Measurements from ENCODE around the gene SORBS1.

The SORBS1 gene

DNA sequence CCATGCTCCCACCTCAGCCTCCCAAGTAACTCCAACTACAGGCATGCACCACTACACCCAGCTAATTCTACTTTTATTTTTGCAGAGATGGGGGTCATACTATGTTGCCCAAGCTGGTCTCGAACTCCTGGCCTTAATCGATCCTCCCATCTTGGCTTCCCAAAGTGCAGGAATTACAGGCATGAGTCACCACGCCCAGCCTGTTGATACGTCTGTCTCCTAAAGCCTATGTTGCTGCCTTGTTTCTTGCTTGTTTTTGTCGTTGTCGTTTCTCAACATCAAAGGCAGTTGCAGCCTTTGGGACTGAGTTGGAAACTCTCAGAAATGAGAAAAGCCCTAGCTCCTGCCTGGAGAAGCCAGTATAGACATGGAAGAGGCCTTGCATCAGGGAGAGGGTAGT, 49.9 kb downstream of the SORBS1 start:
- DNase-seq = no peak

GRCh38 chr10:95509251-95509650, 51.9 kb downstream of the SORBS1 start:
- no peak for DNase-seq

DNA sequence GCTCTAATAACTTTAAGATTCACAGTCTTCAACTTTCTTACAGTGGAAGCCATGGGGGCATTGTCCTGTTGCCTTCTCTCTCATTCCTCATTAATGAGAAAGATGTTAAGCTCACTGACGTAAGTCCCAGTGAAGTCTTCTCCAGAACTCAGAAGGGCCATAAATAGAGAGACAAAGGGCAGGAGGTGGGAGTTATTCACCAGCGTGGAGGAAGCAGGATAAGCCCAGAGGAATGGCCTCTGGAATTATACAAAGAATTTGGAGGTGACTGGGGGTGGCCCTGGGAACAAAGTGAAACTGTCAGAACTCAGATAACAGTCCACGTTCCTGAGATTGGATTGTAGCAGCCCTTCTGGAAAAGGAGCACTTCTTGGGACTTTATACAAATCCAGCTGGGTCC, 52.4 kb downstream of the SORBS1 start:
- DNase-seq = no peak

GRCh38 chr10:95506056-95506737, 55.0 kb downstream of the SORBS1 start:
- DNase-seq = no peak

- DNase-seq = no peak
Measured at GRCh38 chr10:95505641-95506040, 55.5 kb downstream of the SORBS1 start.

GRCh38 chr10:95505084-95505610, 56.0 kb downstream of the SORBS1 start:
- no peak for DNase-seq

- DNase-seq = no peak
Measured at GRCh38 chr10:95504246-95504691, 56.9 kb downstream of the SORBS1 start.

- DNase-seq = no peak
Measured at GRCh38 chr10:95503526-95503925, 57.6 kb downstream of the SORBS1 start.

DNA sequence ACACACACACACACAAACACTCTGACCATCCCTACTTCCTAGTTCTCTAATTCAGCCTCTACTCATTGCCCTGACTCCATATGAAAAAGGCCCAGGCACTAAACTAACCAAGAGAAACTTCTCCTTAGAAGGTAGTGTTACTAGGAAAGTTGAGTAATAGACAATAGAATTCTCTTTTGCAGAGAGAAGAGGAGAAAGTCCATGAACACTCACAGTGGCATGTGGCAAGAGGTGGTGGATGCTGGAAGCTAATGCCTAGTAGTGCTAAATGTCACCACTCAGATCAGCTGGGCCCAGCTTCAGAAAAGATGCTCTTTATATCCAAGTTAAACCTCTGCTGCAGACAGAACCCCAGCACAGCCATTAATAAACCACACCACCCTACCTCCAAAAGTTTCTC, 58.2 kb downstream of the SORBS1 start:
- no peak for DNase-seq

- DNase-seq = no peak
Measured at GRCh38 chr10:95502377-95502776, 58.8 kb downstream of the SORBS1 start.

DNA sequence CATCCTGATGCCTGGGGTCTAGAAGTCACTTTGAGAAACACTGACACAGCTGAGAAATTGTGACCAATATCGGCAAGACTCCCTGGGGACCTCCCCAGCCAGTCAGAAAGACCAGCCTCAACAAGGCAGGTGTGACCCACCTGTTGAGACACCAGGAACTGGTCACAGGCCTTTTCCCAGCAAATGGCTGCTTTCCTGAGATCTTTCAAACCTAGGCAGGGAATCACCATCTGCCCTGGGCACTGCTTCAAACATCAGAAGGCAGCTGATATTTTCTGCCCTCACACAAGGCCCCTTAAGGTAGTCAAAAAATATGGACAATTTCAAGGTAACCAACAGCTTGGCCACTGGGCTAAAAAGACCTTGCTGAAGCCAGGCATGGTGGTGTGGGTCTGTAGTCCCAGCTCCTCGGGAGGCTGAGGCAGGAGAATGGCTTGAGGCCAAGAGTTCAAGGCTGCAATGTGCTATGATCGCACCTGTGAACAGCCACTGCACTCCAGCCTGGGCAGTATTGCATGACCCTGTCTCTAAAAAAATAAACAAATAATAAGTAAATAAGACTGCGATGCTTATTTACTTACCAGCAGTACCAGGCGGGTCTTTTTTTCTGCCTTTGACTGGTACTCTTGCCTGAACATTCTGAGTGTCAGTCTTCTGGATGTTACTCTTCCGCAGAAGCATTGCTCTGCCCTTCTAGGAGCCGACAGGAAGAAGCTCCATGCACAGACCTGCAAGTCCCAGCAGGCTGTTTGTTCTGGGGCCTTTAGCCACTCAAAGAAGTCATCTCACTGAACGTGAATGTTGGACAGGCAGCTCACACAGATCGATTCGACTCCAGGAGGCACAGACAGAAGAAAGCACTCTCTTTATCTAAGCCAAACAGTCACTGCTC, 59.7 kb downstream of the SORBS1 start:
- no peak for DNase-seq

DNA sequence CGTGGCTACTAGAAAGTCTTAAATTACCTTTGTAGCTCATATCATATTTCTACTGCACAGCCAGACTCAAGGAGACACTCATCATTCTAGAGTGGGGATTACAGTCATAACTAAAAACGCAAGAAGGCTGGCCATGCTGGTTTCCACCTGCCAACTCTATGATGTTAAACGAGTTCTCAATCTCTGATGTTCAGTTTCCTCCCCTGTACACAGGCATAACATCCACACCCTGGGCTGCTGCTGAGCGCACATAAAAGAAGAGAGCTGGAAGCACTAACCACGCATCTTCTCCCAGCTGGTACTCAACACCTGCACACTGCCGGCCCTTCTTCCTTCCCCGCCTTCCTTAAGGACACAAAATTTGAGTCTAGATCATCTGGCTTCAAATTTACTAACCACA, 60.5 kb downstream of the SORBS1 start:
- no peak for DNase-seq

GRCh38 chr10:95500097-95500496, 61.1 kb downstream of the SORBS1 start:
- DNase-seq = no peak

GRCh38 chr10:95499482-95499989, 61.6 kb downstream of the SORBS1 start:
- no peak for DNase-seq

GRCh38 chr10:95496951-95497350, 64.2 kb downstream of the SORBS1 start:
- DNase-seq = no peak

- no peak for DNase-seq
Measured at GRCh38 chr10:95496246-95496911, 64.8 kb downstream of the SORBS1 start.

GRCh38 chr10:95493862-95494261, 67.3 kb downstream of the SORBS1 start:
- DNase-seq = no peak

- DNase-seq = no peak
Measured at GRCh38 chr10:95487994-95488393, 73.2 kb downstream of the SORBS1 start.

DNA sequence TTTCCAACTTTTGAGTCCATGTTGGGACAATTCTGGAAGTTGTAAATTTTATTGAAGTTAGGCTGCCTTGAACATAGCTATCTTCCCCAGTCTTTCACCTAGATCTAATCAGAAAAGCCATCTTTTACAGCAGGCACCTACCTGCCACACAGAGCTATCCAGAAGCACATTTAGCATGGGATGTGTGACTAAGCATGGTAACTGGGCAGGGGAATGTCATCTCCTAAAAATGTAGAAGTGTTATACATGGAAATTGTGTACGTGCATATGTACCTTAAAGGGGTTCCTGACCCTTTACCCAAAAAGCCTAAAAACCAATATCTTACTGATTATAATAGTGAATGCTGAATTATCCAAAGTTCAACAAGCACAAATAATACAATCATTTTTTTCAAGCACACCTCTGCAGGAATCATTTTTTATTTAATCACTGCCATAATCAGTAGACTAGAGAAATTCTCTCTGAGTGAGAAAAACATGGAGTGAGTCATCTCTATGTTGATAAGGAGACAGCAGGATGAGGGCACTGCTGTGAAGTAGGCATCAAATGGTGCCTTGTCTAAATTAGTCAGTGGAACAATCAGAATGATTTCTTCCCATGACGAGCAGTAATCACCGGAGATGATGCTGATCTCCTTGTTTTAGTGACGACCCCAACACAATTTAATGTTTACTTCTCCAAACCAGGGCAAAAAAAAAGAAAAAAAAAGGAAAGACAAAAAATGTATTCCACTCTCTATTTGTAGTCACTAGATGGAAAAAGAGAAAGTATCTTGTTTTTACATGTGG, 75.9 kb downstream of the SORBS1 start:
- DNase-seq = no peak

DNA sequence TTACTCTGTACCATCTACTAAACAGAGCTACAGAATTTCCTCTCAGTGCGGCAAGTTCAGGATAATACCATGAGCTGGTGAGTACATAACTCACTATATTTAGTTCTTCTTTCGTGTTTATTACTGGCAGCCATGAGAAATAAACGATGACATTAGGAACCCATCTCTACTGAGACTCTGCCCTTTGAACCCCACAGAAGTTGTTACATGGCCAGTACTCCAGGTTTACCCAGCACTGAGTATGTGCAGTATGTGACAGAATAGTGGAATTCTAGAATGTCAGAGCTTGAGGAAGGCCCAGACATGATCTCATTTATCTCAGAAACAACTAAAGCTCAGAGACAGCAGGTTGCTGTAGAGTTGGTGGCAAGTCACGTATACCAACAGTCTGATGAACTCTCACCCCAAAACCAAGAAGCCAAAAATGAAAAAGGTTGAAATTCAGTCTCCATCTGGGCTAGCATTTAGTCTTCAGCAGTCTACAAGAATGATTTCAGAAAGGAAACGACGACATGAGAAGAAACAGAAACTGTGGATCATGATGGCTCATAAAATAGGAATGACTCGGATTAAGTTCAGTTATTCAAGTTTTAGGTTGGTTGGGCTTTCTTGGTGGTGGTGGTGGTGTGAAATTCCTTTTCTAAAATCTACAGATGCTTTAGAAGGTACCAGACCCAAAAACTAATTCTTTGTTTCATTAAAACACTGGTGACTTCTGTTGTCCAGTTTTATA, 78.5 kb downstream of the SORBS1 start:
- no peak for DNase-seq

GRCh38 chr10:95480901-95481491, 80.2 kb downstream of the SORBS1 start:
- DNase-seq = no peak
